GM06990 (cell line): Measurements from ENCODE around the gene MRPS5.

Source experiments
- DNase-seq: peaks from one replicate; pipeline ENCODE4 v3.0.0-alpha.2; 2011; ENCODE audit not compliant: insufficient read length; ENCODE audit errors: extremely low read depth
- H3K27me3 ChIP-seq: replicated peaks from 2 replicates; pipeline ENCODE4 v1.6.0; 2011; ENCODE audit warnings: low read length; ENCODE audit not compliant: control insufficient read depth, insufficient read depth
- H3K36me3 ChIP-seq: 2 replicates; pipeline ENCODE4 v1.5.1; 2011; ENCODE audit warnings: low read length; ENCODE audit not compliant: control insufficient read depth, insufficient read depth
- H3K4me3 ChIP-seq: replicated peaks from 2 replicates; pipeline ENCODE4 v1.5.1; 2011; ENCODE audit warnings: low read depth, mild to moderate bottlenecking, control low read depth, low read length
- CTCF ChIP-seq: IDR thresholded peaks from 2 replicates; pipeline ENCODE4 v1.5.1; 2011; ENCODE audit warnings: low read length, control low read depth, mild to moderate bottlenecking, inconsistent platforms; ENCODE audit not compliant: insufficient read depth, poor library complexity, severe bottlenecking

MRPS5 gene

GRCh38 chr2:95049961-95050360 is 71.6 kb downstream of the MRPS5 start:
- no peaks in the 10 kb centered on the region for H3K27me3 ChIP-seq
- no peaks in the 10 kb centered on the region for H3K36me3 ChIP-seq
- H3K4me3 ChIP-seq = no peak overlapping the region
- no peak for DNase-seq
- no peak for TF ChIP-seq CTCF

- Histone ChIP-seq H3K36me3 (no peaks in the 10 kb centered on the region), H3K4me3 (no peak overlapping the region), H3K27me3 (no peaks in the 10 kb centered on the region)
- TF ChIP-seq CTCF = no peak
- no peak for DNase-seq
These were observed 72.0 kb downstream of the MRPS5 start for GRCh38 chr2:95049683-95049955.

- Histone ChIP-seq H3K36me3 (no peaks in the 10 kb centered on the region), H3K4me3 (no peak overlapping the region), H3K27me3 (no peaks in the 10 kb centered on the region)
- no peak for TF ChIP-seq CTCF
- no peak for DNase-seq
These were observed 72.6 kb downstream of the MRPS5 start for GRCh38 chr2:95048825-95049682.

- no peaks in the 10 kb centered on the region for H3K27me3 ChIP-seq
- DNase-seq = no peak
- H3K4me3 ChIP-seq = no peak overlapping the region
- no peak for TF ChIP-seq CTCF
- no peaks in the 10 kb centered on the region for H3K36me3 ChIP-seq
These were observed 73.7 kb downstream of the MRPS5 start for GRCh38 chr2:95047629-95048510.

GRCh38 chr2:95046371-95047112 is 75.1 kb downstream of the MRPS5 start:
- no peak for TF ChIP-seq CTCF
- no peak overlapping the region for H3K4me3 ChIP-seq
- no peaks in the 10 kb centered on the region for H3K36me3 ChIP-seq
- no peak for DNase-seq
- no peaks in the 10 kb centered on the region for H3K27me3 ChIP-seq
